Fibroblast of lung (primary cell): Measurements from ENCODE around the gene LPGAT1. TPM values are rescaled to one million over a fixed set of nuclear protein-coding genes. Genes with fewer than 3 reads are reported as not detected.

ENCODE experiments used
- DNase-seq, 2 donors: peaks; one replicate each; pipeline versions ENCODE4 v3.0.0 to v3.0.0-alpha.2; 2010; ENCODE audit warnings: low read depth in 2 of 2
- H2AFZ ChIP-seq: 2 replicates; pipeline ENCODE4 v1.5.1; 2012; ENCODE audit warnings: low read length, control low read depth, inconsistent platforms
- H3K27ac ChIP-seq: 2 replicates; pipeline ENCODE4 v1.5.1; 2011; ENCODE audit warnings: low read length, control low read depth; ENCODE audit not compliant: insufficient read depth
- H3K27me3 ChIP-seq: 2 replicates; pipeline ENCODE4 v1.5.1; 2011; ENCODE audit warnings: mild to moderate bottlenecking, low read length; ENCODE audit not compliant: control insufficient read depth, insufficient read depth
- H3K36me3 ChIP-seq: 2 replicates; pipeline ENCODE4 v1.5.1; 2011; ENCODE audit warnings: low read length; ENCODE audit not compliant: control insufficient read depth, insufficient read depth
- H3K4me1 ChIP-seq: 2 replicates; pipeline ENCODE4 v1.5.1; 2011; ENCODE audit warnings: low read length; ENCODE audit not compliant: control insufficient read depth, insufficient read depth; ENCODE audit errors: extremely low read depth
- H3K4me2 ChIP-seq: 2 replicates; pipeline ENCODE4 v1.5.1; 2011; ENCODE audit warnings: low read length, control low read depth; ENCODE audit not compliant: insufficient read depth; ENCODE audit errors: extremely low read depth
- H3K4me3 ChIP-seq, 4 experiments: fragments of 200-600 bp in 1 of 4; sonication (generic) in 1 of 4; replicated peaks in 1 of 4; 2 replicates each; pipeline ENCODE4 v1.5.1; 2011 to 2016; ENCODE audit warnings: low read length in 4 of 4, low read depth in 3 of 4, mild to moderate bottlenecking in 3 of 4, control low read depth in 2 of 4, inconsistent platforms in 1 of 4, mixed read lengths in 1 of 4; ENCODE audit not compliant: insufficient read depth in 1 of 4; ENCODE audit errors: control extremely low read depth in 1 of 4
- H3K79me2 ChIP-seq: 2 replicates; pipeline ENCODE4 v1.5.1; 2012; ENCODE audit warnings: mild to moderate bottlenecking, low read length, inconsistent platforms; ENCODE audit not compliant: control insufficient read depth, insufficient read depth
- H3K9ac ChIP-seq: 2 replicates; pipeline ENCODE4 v1.5.1; 2011; ENCODE audit warnings: mild to moderate bottlenecking, low read length, control low read depth; ENCODE audit not compliant: insufficient read depth
- H3K9me3 ChIP-seq: 2 replicates; pipeline ENCODE4 v1.5.1; 2012; ENCODE audit warnings: low read depth, low read length; ENCODE audit not compliant: control insufficient read depth, insufficient read depth
- H4K20me1 ChIP-seq: 2 replicates; pipeline ENCODE4 v1.5.1; 2011; ENCODE audit warnings: low read length; ENCODE audit not compliant: control insufficient read depth, insufficient read depth; ENCODE audit errors: extremely low read depth
- EZH2 ChIP-seq: IDR thresholded peaks from 2 replicates; pipeline ENCODE4 v1.5.1; 2012; ENCODE audit warnings: low read length, control low read depth, mild to moderate bottlenecking; ENCODE audit errors: missing control alignments
- polyA plus RNA-seq, 2 donors: library from polyadenylated mRNA; depleted of rRNA in 1 of 2; stranded (reverse) in 1 of 2; unstranded in 1 of 2; fragments of >200 nt; gene quantifications; 2 replicates each; pipeline ENCODE4 v1.2.1, GENCODE V29; 2011 to 2012; ENCODE audit warnings: missing spikeins in 1 of 2
- total RNA-seq: library from RNA; depleted of rRNA; stranded (reverse); fragments of >200 nt; gene quantifications from 2 replicates; pipeline ENCODE4 v1.2.1, GENCODE V29; 2014
- TF ChIP-seq, protein P1 (sequence below), 2 donors: IDR thresholded peaks in 1 of 2; conservative IDR thresholded peaks in 1 of 2; 1 replicate in 1 of 2; 2 replicates in 1 of 2; pipeline ENCODE4 v1.5.1; 2011 to 2012; ENCODE audit warnings: low read length in 2 of 2, control low read depth in 1 of 2, inconsistent platforms in 1 of 2, low read depth in 1 of 2, mild to moderate bottlenecking in 1 of 2

The LPGAT1 gene
- total and polyA plus RNA-seq, 2 donors (not counting 1 experiment from before 2014, with no cell fraction given): 20.7 to 34.7 TPM

DNA sequence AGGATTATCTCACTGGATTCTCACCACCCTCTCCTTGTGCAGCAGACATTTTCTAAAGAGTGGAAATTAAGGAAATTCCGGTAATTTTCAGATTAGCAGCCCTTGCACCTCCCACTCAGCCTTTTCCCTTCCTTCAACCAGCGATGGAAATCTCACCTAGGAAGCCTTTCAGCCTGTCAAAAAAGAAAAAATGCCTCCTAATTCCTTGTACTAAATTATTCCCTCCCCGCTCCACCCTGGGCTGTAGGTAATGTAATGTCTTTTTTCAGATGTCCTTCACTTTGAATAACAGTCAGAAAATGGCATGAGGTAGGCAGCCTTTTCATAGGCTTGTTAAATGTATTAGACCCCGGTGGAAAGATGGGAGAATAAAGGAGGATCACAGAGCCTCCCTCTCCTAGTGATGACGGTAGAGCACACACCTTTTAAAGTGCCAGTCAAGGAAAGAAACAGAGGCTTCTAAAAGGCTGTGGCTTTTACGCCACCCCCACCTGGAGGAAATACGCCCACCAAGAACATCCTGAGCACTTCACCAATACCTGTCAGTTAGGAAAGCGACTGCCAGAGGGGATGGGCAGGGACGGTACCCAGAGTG, 92.4 kb downstream of the LPGAT1 start:
- no peak overlapping the region for H3K4me2 ChIP-seq
- H3K36me3 ChIP-seq: no peaks in the 10 kb centered on the region
- H3K79me2 ChIP-seq: no peaks in the 10 kb centered on the region
- no peak overlapping the region for H3K9ac ChIP-seq
- H4K20me1 ChIP-seq: no peaks in the 10 kb centered on the region
- H3K27ac ChIP-seq: no peak overlapping the region
- H3K9me3 ChIP-seq: no peaks in the 10 kb centered on the region
- no peak overlapping the region for H2AFZ ChIP-seq
- TF ChIP-seq, protein P1, sequence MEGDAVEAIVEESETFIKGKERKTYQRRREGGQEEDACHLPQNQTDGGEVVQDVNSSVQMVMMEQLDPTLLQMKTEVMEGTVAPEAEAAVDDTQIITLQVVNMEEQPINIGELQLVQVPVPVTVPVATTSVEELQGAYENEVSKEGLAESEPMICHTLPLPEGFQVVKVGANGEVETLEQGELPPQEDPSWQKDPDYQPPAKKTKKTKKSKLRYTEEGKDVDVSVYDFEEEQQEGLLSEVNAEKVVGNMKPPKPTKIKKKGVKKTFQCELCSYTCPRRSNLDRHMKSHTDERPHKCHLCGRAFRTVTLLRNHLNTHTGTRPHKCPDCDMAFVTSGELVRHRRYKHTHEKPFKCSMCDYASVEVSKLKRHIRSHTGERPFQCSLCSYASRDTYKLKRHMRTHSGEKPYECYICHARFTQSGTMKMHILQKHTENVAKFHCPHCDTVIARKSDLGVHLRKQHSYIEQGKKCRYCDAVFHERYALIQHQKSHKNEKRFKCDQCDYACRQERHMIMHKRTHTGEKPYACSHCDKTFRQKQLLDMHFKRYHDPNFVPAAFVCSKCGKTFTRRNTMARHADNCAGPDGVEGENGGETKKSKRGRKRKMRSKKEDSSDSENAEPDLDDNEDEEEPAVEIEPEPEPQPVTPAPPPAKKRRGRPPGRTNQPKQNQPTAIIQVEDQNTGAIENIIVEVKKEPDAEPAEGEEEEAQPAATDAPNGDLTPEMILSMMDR (conservative IDR thresholded peaks at IDR 0.05 in 1 of 2, IDR thresholded peaks at IDR 0.05 in 1 of 2; ENCODE audit: low read depth in 1 of 2, low read length in 2 of 2): no peak
- TF ChIP-seq EZH2: no peak
- H3K4me1 ChIP-seq: peaks cover 9% of the 10 kb centered on the region
- H3K4me3 ChIP-seq: no peak overlapping the region
- H3K27me3 ChIP-seq: no peaks in the 10 kb centered on the region
- DNase-seq: no peak

DNA sequence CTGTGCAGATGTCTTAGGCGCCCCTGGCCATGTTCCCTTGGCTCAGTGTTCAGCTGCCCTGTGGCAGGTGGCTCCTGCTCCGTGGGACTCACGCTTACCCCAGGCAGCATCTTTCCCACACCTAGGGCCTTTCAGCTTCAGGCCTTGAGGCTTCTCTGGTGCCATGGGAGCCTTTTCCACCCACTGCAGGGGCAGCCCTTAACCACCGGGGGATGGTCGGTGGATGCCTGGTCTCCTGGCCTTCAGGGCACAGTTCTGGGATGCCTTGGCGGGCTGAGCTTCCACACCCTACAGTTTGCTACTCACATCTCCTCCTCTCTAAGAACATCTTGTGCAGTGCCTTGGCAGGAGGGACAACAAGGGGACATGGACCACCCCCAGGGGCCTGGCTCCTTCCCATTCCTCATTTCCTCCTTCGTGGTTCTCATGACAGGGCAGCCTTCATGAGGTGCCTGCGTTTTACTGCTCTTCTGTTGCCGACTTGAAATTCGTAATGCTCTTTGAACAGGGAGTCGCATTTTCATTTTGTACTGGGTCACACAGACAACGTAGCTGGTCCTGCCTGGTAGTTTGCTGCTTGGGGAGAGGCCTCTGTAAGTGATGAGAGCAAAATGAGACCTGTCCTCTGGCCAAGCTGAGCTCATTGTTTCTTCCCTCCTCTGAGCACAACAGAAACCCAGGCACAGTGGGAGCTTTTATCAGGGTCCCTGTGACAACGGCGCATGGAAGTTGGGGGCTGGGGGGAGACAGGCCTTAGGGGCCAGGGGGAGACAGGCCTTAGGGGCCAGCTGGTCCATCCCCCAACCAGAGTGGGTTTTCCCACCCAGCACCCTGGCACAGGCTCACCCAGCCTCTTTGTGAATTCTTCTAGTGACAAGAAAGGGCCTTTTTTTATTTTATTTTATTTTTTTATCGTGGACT, 93.2 kb downstream of the LPGAT1 start:
- no peak overlapping the region for H3K4me3 ChIP-seq
- DNase-seq: no peak
- H3K27me3 ChIP-seq: no peaks in the 10 kb centered on the region
- peaks cover 9% of the 10 kb centered on the region for H3K4me1 ChIP-seq
- no peak overlapping the region for H3K27ac ChIP-seq
- TF ChIP-seq EZH2: no peak
- TF ChIP-seq, protein P1 (conservative IDR thresholded peaks at IDR 0.05 in 1 of 2, IDR thresholded peaks at IDR 0.05 in 1 of 2; ENCODE audit: low read depth in 1 of 2, low read length in 2 of 2): no peak
- no peaks in the 10 kb centered on the region for H4K20me1 ChIP-seq
- no peak overlapping the region for H3K4me2 ChIP-seq
- no peaks in the 10 kb centered on the region for H3K9me3 ChIP-seq
- H2AFZ ChIP-seq: no peak overlapping the region
- H3K9ac ChIP-seq: no peak overlapping the region
- H3K79me2 ChIP-seq: no peaks in the 10 kb centered on the region
- H3K36me3 ChIP-seq: no peaks in the 10 kb centered on the region

DNA sequence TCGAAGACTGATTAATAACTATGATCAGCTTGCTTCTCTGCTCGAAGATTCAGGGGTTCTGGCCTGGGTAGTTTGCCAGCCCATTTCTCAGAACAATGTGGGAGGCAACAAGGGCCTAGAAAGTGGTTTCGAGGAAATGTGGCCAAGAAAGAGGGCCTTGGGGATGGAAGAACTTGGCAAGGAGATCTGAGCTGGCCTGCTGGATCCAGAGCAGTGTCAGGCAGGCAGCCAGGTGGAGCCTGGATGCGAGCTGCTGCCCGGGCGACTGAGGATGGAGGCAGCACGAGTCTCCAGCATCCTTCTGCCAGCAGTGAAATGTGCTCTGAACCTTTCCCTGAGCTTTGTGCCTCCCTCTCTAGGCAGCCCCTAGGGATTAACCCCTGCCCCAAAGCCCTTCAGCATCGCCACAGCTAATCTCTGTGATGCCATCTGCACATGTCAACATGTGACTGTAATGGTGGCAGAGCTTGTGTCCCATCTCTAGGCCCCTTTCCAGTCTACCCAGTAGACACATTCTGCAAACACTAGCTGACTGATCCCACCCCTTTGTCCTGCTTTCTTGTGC, 94.1 kb downstream of the LPGAT1 start:
- no peak overlapping the region for H2AFZ ChIP-seq

More for the DNA sequence above, 94.1 kb downstream of the LPGAT1 start:
- H3K79me2 ChIP-seq: no peaks in the 10 kb centered on the region
- no peaks in the 10 kb centered on the region for H3K36me3 ChIP-seq
- H4K20me1 ChIP-seq: no peaks in the 10 kb centered on the region
- H3K9ac ChIP-seq: no peak overlapping the region
- H3K27ac ChIP-seq: no peak overlapping the region
- no peaks in the 10 kb centered on the region for H3K9me3 ChIP-seq
- TF ChIP-seq EZH2: no peak
- TF ChIP-seq, protein P1 (conservative IDR thresholded peaks at IDR 0.05 in 1 of 2, IDR thresholded peaks at IDR 0.05 in 1 of 2; ENCODE audit: low read depth in 1 of 2, low read length in 2 of 2): no peak
- peaks cover 9% of the 10 kb centered on the region for H3K4me1 ChIP-seq
- no peaks in the 10 kb centered on the region for H3K27me3 ChIP-seq
- H3K4me2 ChIP-seq: no peak overlapping the region
- DNase-seq: peak in 1 of 2 donors; percentile 58
- no peak overlapping the region for H3K4me3 ChIP-seq
